Mesothelial cell of epicardium (in vitro differentiated cells): ENCODE data around the gene MAMSTR. TPM values are rescaled to one million over a fixed set of nuclear protein-coding genes. Genes with fewer than 3 reads are reported as not detected.
A peak's percentile ranks its signal among the peaks of the same experiment; 100 is the strongest.

ENCODE experiments used
- DNase-seq, 2 experiments: peaks; one replicate each; pipeline ENCODE4 v3.0.0; 2021; ENCODE audit warnings: low spot score in 2 of 2; ENCODE audit not compliant: unreplicated experiment in 2 of 2
- H3K27ac Mint-ChIP-seq: 2 replicates; pipeline ENCODE4 v1.8.0; 2021; ENCODE audit warnings: mixed read lengths
- H3K27me3 Mint-ChIP-seq: 2 replicates; pipeline ENCODE4 v1.8.0; 2021; ENCODE audit warnings: low read depth, mixed read lengths
- H3K36me3 Mint-ChIP-seq: 2 replicates; pipeline ENCODE4 v1.8.0; 2021; ENCODE audit warnings: mixed read lengths
- H3K4me1 Mint-ChIP-seq: 2 replicates; pipeline ENCODE4 v1.8.0; 2021; ENCODE audit warnings: mixed read lengths
- H3K4me3 Mint-ChIP-seq: 2 replicates; pipeline ENCODE4 v1.8.0; 2021; ENCODE audit warnings: mild to moderate bottlenecking, moderate library complexity, mixed read lengths
- H3K9me3 Mint-ChIP-seq: 2 replicates; pipeline ENCODE4 v1.8.0; 2021; ENCODE audit warnings: mixed read lengths
- CTCF ChIP-seq: fragments of 200-600 bp; sonication (generic); IDR thresholded peaks from one replicate; pipeline ENCODE4 v1.5.0; 2021; ENCODE audit warnings: antibody characterized with exemption; ENCODE audit not compliant: unreplicated experiment
- total RNA-seq: library from RNA; stranded (reverse); gene quantifications from 3 replicates; pipeline ENCODE4 v1.2.1, GENCODE V29; 2021

MAMSTR gene
- total RNA-seq, 1 donor from 2014 or later = 6.5 TPM

- Mint-ChIP-seq H3K4me3 (no peak overlapping the region), H3K36me3 (no peaks in the 10 kb centered on the region), H3K4me1 (peaks cover 11% of the 10 kb centered on the region), H3K27me3 (peaks cover 5% of the 10 kb centered on the region), H3K27ac (peak overlapping the region; percentile 60), H3K9me3 (no peaks in the 10 kb centered on the region)
- no peak for DNase-seq
- TF ChIP-seq CTCF = no peak
Observed at GRCh38 chr19:48670699-48671445, 48.7 kb downstream of the MAMSTR start.

GRCh38 chr19:48669903-48670668 is 49.4 kb downstream of the MAMSTR start:
- no peak for DNase-seq
- no peaks in the 10 kb centered on the region for H3K9me3 Mint-ChIP-seq
- no peak for TF ChIP-seq CTCF
- peaks cover 5% of the 10 kb centered on the region for H3K27me3 Mint-ChIP-seq
- no peak overlapping the region for H3K27ac Mint-ChIP-seq
- peaks cover 7% of the 10 kb centered on the region for H3K4me1 Mint-ChIP-seq
- no peak overlapping the region for H3K4me3 Mint-ChIP-seq
- no peaks in the 10 kb centered on the region for H3K36me3 Mint-ChIP-seq

- no peaks in the 10 kb centered on the region for H3K9me3 Mint-ChIP-seq
- no peak for TF ChIP-seq CTCF
- H3K27ac Mint-ChIP-seq = no peak overlapping the region
- H3K27me3 Mint-ChIP-seq = peaks cover 3% of the 10 kb centered on the region
- no peak for DNase-seq
- no peak overlapping the region for H3K4me3 Mint-ChIP-seq
- peaks cover 5% of the 10 kb centered on the region for H3K4me1 Mint-ChIP-seq
- H3K36me3 Mint-ChIP-seq = no peaks in the 10 kb centered on the region
Observed at GRCh38 chr19:48668761-48669160, 50.8 kb downstream of the MAMSTR start.

GRCh38 chr19:48668332-48668731 is 51.2 kb downstream of the MAMSTR start:
- no peak for TF ChIP-seq CTCF
- Mint-ChIP-seq H3K4me1 (peaks cover 5% of the 10 kb centered on the region), H3K27ac (no peak overlapping the region), H3K9me3 (no peaks in the 10 kb centered on the region), H3K4me3 (no peak overlapping the region), H3K27me3 (peaks cover under 1% of the 10 kb centered on the region), H3K36me3 (no peaks in the 10 kb centered on the region)
- DNase-seq = no peak

GRCh38 chr19:48665786-48666185 is 53.7 kb downstream of the MAMSTR start:
- Mint-ChIP-seq H3K4me3 (no peak overlapping the region), H3K27ac (no peak overlapping the region), H3K27me3 (no peaks in the 10 kb centered on the region), H3K4me1 (no peaks in the 10 kb centered on the region), H3K36me3 (no peaks in the 10 kb centered on the region), H3K9me3 (no peaks in the 10 kb centered on the region)
- DNase-seq = no peak
- TF ChIP-seq CTCF = no peak
